Measurements from ENCODE around the gene ZMAT2.

GRCh38 chr5:140664030-140664358, 36.3 kb upstream of the ZMAT2 start:
- no peak for TF ChIP-seq CTCF (IDR thresholded peaks at IDR 0.05; ENCODE audit: low read depth, low read length)
- no peak for TF ChIP-seq EZH2phosphoT487 (IDR thresholded peaks at IDR 0.05; ENCODE audit: low read depth)
